Aorta (tissue), 5 donors: ENCODE results near the gene ETV1. TPM values are rescaled to one million over a fixed set of nuclear protein-coding genes. Genes with fewer than 3 reads are reported as not detected.

Source experiments
- ATAC-seq: fragments of 200-7000 bp; cut with Tn5 transposase; one replicate; pipeline ENCODE4 v1.9.1; 2022; ENCODE audit warnings: moderate library complexity; ENCODE audit not compliant: low FRiP score
- DNase-seq, 2 donors: peaks; one replicate each; pipeline ENCODE4 v3.0.0-alpha.2; 2020
- H3K27ac ChIP-seq, 2 donors: one replicate each; pipeline ENCODE4 v1.5.1; 2013; ENCODE audit warnings: low read length in 2 of 2, mild to moderate bottlenecking in 2 of 2, moderate library complexity in 2 of 2, control low read depth in 1 of 2, inconsistent platforms in 1 of 2, low read depth in 1 of 2
- H3K27me3 ChIP-seq, 2 donors: one replicate each; pipeline ENCODE4 v1.6.1; 2013; ENCODE audit warnings: control low read depth in 1 of 2, low read length in 1 of 2, mild to moderate bottlenecking in 1 of 2, moderate library complexity in 1 of 2; ENCODE audit not compliant: insufficient read depth in 2 of 2, control insufficient read depth in 1 of 2
- H3K36me3 ChIP-seq, 2 donors: one replicate each; pipeline ENCODE4 v1.6.1; 2013; ENCODE audit warnings: control low read depth in 1 of 2, low read length in 1 of 2, mild to moderate bottlenecking in 1 of 2; ENCODE audit not compliant: insufficient read depth in 2 of 2, control insufficient read depth in 1 of 2
- H3K4me1 ChIP-seq, 2 donors: one replicate each; pipeline ENCODE4 v1.6.1; 2013; ENCODE audit warnings: low read length in 2 of 2, control low read depth in 1 of 2, mild to moderate bottlenecking in 1 of 2, moderate library complexity in 1 of 2; ENCODE audit not compliant: insufficient read depth in 2 of 2, control insufficient read depth in 1 of 2
- H3K4me3 ChIP-seq, 2 donors: one replicate each; pipeline ENCODE4 v1.5.1; 2013; ENCODE audit warnings: low read length in 2 of 2, control low read depth in 1 of 2, mild to moderate bottlenecking in 1 of 2
- H3K9me3 ChIP-seq: one replicate; pipeline ENCODE4 v1.6.1; 2013; ENCODE audit warnings: mild to moderate bottlenecking, low read length; ENCODE audit not compliant: control insufficient read depth
- WGBS, 2 donors: extraction: QIAGEN DNeasy Blood & Tissue Kit; methylation state at CpG; one replicate each; pipeline ENCODE4 v1.1.7; 2013; 5-methylcytosine and 5-hydroxymethylcytosine counted together
- intact Hi-C, 2 donors: fragments of 100-400 bp; cut with DNase I; formaldehyde crosslinking; loops; one replicate each; pipeline versions ENCODE4 v1.14.2 to v1.15.0; 2022
- polyA plus RNA-seq, 2 donors: library from polyadenylated mRNA; stranded (reverse); fragments of 200-250 nt; gene quantifications; one replicate each; pipeline ENCODE4 v1.2.3, GENCODE V29; 2013
- total RNA-seq, 2 donors: library from RNA; stranded (reverse); fragmentation: NEBNext Ultra II Directional; extraction: Animal tissue kit (Norgen Biotek cat#: 25700); gene quantifications; one replicate each; pipeline ENCODE4 v1.2.1, GENCODE V29; 2021
- donor health status: healthy with polysubstance abuse.
- donor health status: Bipolar disorder and iron deficiency.
- donor health status: DM: no; HTN: no; CAD: no.
- donor health status: DM: no; HTN: no; CAD: no.
- donor health status: DM: yes; HTN: yes; CAD: no.

Gene ETV1
- total and polyA plus RNA-seq, 4 donors, result 6.5 to 15.1 (median 8.4) TPM

DNA sequence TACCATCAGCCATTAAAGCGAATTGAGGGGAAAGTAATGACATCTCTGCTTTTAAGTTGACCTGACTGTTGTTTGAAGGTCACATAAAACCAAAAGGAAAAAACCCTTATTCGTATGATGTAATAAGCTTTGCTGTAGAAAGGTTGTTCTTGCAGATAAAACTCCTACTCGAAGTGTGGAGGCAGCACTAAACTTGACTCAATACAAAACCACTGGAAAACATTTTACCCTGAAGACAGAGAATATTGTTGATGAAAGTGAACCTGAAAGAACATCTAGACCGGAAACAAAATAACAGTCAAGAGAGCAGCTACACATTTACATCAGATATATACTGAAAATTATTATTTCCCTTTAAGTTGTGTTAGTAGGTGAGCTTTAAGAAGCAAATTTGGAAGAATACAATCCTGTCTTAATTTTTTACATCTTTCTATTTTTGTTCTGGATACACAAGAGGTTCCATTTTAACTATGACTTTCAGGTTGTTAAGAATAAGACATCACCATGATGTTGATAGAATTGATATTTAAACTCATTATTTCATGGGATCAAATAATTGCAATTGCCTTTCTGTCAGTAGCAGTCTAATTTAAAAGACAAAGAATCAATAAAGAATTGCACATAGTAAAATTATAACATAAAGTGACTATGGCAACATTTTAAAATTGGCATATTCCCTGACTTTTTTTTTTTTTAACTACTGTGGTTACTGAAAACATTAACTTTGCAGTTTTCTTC is 6.4 kb downstream of the ETV1 start:
- DNase-seq (no peak), ATAC-seq (no peak)
- intact Hi-C loops, result no loop called here
- no peaks in the 10 kb centered on the region for H3K9me3 ChIP-seq
- no peaks in the 10 kb centered on the region for H3K27me3 ChIP-seq
- H3K27ac ChIP-seq, result no peak overlapping the region
- no peak overlapping the region for H3K4me3 ChIP-seq
- 82 to 83% methylated on average over 4 of the region's 4 CpGs for WGBS, 2 donors
- H3K36me3 ChIP-seq, result no peaks in the 10 kb centered on the region
- H3K4me1 ChIP-seq, result no peaks in the 10 kb centered on the region

DNA sequence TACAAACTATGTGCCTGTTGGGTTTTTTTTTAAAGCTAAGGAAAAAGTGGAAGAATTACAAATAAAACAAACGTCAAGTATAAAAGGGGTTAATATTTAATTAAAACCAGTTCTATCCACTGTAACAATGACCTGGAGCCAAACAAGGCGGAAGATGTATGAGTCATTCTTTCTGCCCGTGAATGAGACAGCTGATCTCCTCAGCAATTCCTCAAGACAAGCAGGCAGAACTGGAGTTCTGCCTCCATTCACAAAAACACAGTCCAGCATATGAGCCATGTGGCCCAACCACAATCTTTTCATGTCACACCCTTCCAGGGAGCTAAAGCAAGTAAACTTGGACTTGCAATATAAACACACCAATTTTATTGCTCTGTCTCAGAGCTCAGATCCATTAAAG is 8.4 kb downstream of the ETV1 start:
- Histone ChIP-seq H3K4me1 (no peaks in the 10 kb centered on the region), H3K27ac (no peak overlapping the region), H3K36me3 (no peaks in the 10 kb centered on the region), H3K4me3 (no peak overlapping the region), H3K9me3 (no peaks in the 10 kb centered on the region), H3K27me3 (no peaks in the 10 kb centered on the region)
- intact Hi-C loops, result no loop called here
- ATAC-seq (peak; percentile 92), DNase-seq (peak in 1 of 2 donors; percentile 53)
- WGBS, 2 donors, result 4 to 8% methylated on average over 3 of the region's 3 CpGs

DNA sequence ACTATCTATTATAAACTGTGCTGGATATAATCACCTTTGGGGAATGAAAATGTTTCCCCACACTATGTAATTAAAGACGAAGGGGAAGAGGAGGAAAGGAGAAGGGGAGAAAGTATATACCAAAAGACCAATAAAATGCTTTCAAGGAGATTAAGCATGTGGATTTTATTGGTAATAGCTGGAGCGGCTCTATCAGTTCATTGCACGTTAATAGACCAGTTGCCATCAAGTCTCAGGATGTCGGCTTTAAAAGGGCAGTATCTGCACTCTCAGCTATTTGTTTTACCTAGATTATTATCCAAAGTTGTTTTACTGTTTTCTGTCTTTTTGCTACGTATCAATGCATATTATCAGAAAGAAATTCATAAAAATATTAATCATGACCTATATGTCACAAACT is 9.0 kb downstream of the ETV1 start:
- intact Hi-C loops, result no loop called here
- Histone ChIP-seq H3K4me3 (no peak overlapping the region), H3K27me3 (no peaks in the 10 kb centered on the region), H3K36me3 (no peaks in the 10 kb centered on the region), H3K4me1 (no peaks in the 10 kb centered on the region), H3K27ac (peak overlapping the region in 1 of 2 donors; percentile 57), H3K9me3 (no peaks in the 10 kb centered on the region)
- no peak for DNase-seq
- WGBS, 2 donors, result 50 to 53% methylated on average over 5 of the region's 5 CpGs
- no peak for ATAC-seq

DNA sequence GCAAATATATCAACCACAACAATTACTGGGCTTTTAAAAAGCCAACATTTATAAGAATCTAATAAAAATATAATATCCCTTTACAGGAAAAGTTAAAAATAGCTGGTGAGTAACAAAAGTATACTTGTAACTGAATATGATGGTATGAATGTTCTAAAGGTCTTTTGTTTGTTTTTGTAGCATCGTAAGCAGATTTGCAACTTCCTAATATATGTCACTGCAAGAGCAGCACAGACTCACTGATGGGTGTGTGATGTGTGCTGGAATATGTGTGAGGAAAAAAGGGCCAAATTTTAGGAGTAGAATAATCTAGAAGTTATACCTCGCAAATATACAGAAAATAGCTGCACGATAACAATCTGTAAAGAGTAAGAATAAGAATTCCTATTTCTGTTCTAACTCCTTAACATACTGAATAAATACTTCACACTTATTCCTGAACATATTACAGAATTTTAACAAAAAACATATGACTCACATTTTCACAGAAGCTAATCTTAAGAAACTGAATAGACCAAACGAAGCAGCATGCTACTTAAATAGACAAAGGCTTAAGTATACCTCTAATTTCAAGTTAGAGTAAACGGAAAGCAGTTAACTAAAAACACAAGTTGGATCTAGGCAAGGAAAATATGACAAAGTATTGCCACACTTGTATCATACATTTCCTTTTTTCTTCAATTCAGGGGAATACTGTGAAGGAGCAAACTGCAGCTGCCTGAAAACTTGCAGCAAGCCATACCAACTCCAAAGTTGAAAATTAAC is 9.6 kb downstream of the ETV1 start:
- Histone ChIP-seq H3K27ac (peak overlapping the region in 1 of 2 donors; percentile 57), H3K4me1 (no peaks in the 10 kb centered on the region), H3K36me3 (no peaks in the 10 kb centered on the region), H3K4me3 (no peak overlapping the region), H3K27me3 (no peaks in the 10 kb centered on the region), H3K9me3 (no peaks in the 10 kb centered on the region)
- ATAC-seq, result peak; percentile 17
- WGBS, 2 donors, result 25 to 38% methylated on average over 5 of the region's 5 CpGs
- intact Hi-C loops, result no loop called here
- no peak for DNase-seq

DNA sequence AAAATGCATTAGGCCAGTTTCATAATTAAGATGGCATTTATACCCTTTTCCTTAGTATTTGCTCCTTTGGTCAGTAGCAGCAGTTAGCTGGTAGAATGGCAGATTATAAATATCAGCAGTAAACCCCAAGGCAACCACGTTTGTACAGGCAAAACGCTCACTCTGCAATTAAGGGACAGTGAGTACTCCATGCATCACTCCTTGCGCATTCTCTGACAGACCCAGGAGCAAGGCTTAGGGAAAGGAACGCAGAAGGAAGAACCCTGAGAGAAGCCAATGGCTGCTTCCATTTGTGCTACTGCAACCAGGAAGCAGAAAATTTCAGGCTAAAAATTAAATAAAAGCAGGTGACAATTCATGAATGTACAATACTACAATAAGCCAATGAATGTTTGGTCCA is 12.9 kb downstream of the ETV1 start:
- no peaks in the 10 kb centered on the region for H3K4me1 ChIP-seq
- intact Hi-C loops, result no loop called here
- DNase-seq, result no peak
- no peaks in the 10 kb centered on the region for H3K27me3 ChIP-seq
- no peaks in the 10 kb centered on the region for H3K36me3 ChIP-seq
- no peaks in the 10 kb centered on the region for H3K9me3 ChIP-seq
- H3K4me3 ChIP-seq, result no peak overlapping the region
- H3K27ac ChIP-seq, result no peak overlapping the region
- 85 to 86% methylated on average over 4 of the region's 4 CpGs for WGBS, 2 donors
- no peak for ATAC-seq

DNA sequence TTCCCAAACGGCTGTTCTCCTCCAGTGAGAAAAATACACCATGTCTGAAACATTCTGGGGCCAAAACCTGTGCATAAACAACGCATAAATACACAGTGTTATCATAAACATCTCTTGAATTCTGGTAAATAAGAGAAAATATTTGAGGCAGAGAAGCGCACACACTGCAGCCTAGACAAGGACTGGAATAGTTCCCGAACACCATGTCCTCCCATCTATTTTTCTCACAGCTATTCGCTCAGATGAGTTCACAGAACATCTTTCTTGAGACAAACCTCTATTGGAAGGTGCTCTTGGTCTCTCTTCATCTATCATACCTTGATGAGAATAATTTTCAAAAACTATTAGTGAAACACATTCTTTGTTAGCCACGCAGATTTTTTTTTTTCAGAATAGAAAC is 24.4 kb downstream of the ETV1 start:
- Histone ChIP-seq H3K9me3 (no peaks in the 10 kb centered on the region), H3K27me3 (no peaks in the 10 kb centered on the region), H3K4me1 (no peaks in the 10 kb centered on the region), H3K4me3 (no peak overlapping the region), H3K36me3 (no peaks in the 10 kb centered on the region), H3K27ac (no peak overlapping the region)
- 80 to 85% methylated on average over 6 of the region's 6 CpGs for WGBS, 2 donors
- intact Hi-C loops, result no loop called here
- DNase-seq (no peak), ATAC-seq (no peak)

DNA sequence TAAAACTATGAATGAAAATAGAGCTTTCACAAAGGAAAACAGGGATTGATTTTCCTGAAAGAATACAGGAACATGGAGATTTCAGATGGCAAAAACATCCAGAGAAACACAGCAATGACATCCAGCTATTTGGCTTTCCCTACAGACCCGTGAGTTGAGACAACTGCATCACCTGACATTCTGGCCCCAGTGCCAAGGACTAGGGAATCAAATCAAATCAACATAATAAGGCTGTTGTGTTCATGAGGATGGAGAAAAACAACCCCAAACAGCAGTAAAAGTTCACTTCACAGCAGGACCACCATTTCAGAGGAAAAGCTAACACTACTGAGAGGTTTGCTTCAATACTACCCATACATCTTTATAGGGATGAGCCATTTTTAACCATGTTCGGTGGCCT is 25.5 kb downstream of the ETV1 start:
- Histone ChIP-seq H3K4me1 (no peaks in the 10 kb centered on the region), H3K27ac (no peak overlapping the region), H3K27me3 (no peaks in the 10 kb centered on the region), H3K36me3 (no peaks in the 10 kb centered on the region), H3K4me3 (no peak overlapping the region), H3K9me3 (no peaks in the 10 kb centered on the region)
- ATAC-seq (no peak), DNase-seq (no peak)
- WGBS, 2 donors, result 85 to 92% methylated on average over 2 of the region's 2 CpGs
- intact Hi-C loops, result no loop called here

DNA sequence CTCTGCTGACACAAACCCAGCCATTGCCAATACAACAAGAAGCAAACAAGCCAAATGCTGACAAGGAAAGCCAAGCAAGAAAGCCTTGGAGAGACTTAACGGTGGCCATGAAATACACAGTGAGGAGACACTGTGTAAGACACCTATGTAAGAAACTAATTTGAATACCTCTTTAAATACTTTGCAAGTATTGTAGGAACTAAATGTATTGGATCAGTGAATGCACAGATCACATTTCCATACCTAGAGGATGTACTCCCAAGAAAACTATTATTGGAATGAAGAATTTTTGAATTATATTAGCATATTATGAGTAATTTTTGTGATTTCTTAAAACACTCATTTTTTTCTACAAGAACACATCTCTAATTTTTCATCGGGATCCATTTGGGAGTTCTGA is 34.0 kb downstream of the ETV1 start:
- WGBS, 2 donors, result 47 to 52% methylated on average over 2 of the region's 2 CpGs
- no peaks in the 10 kb centered on the region for H3K36me3 ChIP-seq
- DNase-seq (no peak), ATAC-seq (no peak)
- H3K27ac ChIP-seq, result no peak overlapping the region
- H3K27me3 ChIP-seq, result no peaks in the 10 kb centered on the region
- peaks cover 0 to 4% of the 10 kb centered on the region in 2 donors for H3K4me1 ChIP-seq
- intact Hi-C loops, result no loop called here
- H3K9me3 ChIP-seq, result no peaks in the 10 kb centered on the region
- H3K4me3 ChIP-seq, result no peak overlapping the region

DNA sequence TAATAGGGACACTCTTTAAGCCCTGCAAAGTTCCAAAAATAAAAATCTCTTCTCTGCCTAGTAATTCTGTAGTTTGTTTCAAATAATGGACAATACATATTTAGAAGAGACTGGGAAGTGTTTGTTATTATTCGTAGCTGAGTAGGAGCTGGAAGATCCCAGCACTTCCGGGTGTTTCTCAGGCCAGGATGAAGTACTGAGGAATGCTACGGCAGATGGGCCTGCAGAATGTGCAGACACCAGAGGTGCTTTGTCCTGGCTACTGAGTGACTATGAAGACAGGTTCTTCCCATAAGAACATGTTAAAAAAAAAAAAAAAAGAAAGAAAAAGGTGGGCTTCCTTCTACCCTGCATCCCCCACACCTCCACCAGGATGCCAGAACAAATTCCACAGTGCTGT is 36.1 kb downstream of the ETV1 start:
- intact Hi-C loops, result no loop called here
- no peaks in the 10 kb centered on the region for H3K9me3 ChIP-seq
- WGBS, 2 donors, result 86 to 91% methylated on average over 3 of the region's 3 CpGs

More for the DNA sequence above, 36.1 kb downstream of the ETV1 start:
- Histone ChIP-seq H3K27me3 (no peaks in the 10 kb centered on the region), H3K4me1 (peaks cover 0 to 4% of the 10 kb centered on the region in 2 donors), H3K27ac (no peak overlapping the region), H3K4me3 (no peak overlapping the region), H3K36me3 (no peaks in the 10 kb centered on the region)
- ATAC-seq (no peak), DNase-seq (no peak)
